Keratinocyte (primary cell): ENCODE results near the gene RNF44. TPM values are rescaled to one million over a fixed set of nuclear protein-coding genes. Genes with fewer than 3 reads are reported as not detected.

Source experiments
- DNase-seq: peaks from one replicate; pipeline ENCODE4 v3.0.0-alpha.2; 2011; ENCODE audit warnings: low read depth, missing footprints, low spot score
- FAIRE-seq: peaks from 2 replicates; lab custom pipeline; 2011; peaks lifted over from hg19 to GRCh38; lab: Jason Lieb, UNC
- H2AFZ ChIP-seq: 2 replicates; pipeline ENCODE4 v1.6.0; 2012; ENCODE audit warnings: low read length, control low read depth, inconsistent platforms; ENCODE audit not compliant: control insufficient read depth
- H3K27ac ChIP-seq: 2 replicates; pipeline ENCODE4 v1.5.1; 2011; ENCODE audit warnings: low read length; ENCODE audit not compliant: control insufficient read depth, insufficient read depth
- H3K27me3 ChIP-seq: 3 replicates; pipeline ENCODE4 v1.6.0; 2011; ENCODE audit warnings: low read length; ENCODE audit not compliant: control insufficient read depth, insufficient read depth; ENCODE audit errors: extremely low read depth
- H3K36me3 ChIP-seq, 2 experiments: 2 replicates in 1 of 2; 3 replicates in 1 of 2; pipeline ENCODE4 v1.5.1; 2011; ENCODE audit warnings: low read length in 2 of 2, mild to moderate bottlenecking in 1 of 2; ENCODE audit not compliant: control insufficient read depth in 2 of 2, insufficient read depth in 2 of 2; ENCODE audit errors: extremely low read depth in 1 of 2
- H3K4me1 ChIP-seq: 3 replicates; pipeline ENCODE4 v1.5.1; 2011; ENCODE audit warnings: low read length; ENCODE audit not compliant: control insufficient read depth, insufficient read depth; ENCODE audit errors: extremely low read depth
- H3K4me2 ChIP-seq: 3 replicates; pipeline ENCODE4 v1.6.0; 2011; ENCODE audit warnings: low read depth, low read length; ENCODE audit not compliant: control insufficient read depth, insufficient read depth; ENCODE audit errors: extremely low read depth
- H3K4me3 ChIP-seq, 3 experiments: fragments of 200-600 bp in 1 of 3; sonication (generic) in 1 of 3; 2 replicates in 2 of 3; 3 replicates in 1 of 3; pipeline ENCODE4 v1.5.1; 2011 to 2016; ENCODE audit warnings: low read length in 3 of 3, mild to moderate bottlenecking in 3 of 3, control low read depth in 2 of 3, inconsistent platforms in 1 of 3, low read depth in 1 of 3, mixed read lengths in 1 of 3, mixed run types in 1 of 3, moderate library complexity in 1 of 3; ENCODE audit not compliant: control insufficient read depth in 2 of 3, insufficient read depth in 2 of 3; ENCODE audit errors: extremely low read depth in 1 of 3
- H3K79me2 ChIP-seq: 2 replicates; pipeline ENCODE4 v1.6.0; 2012; ENCODE audit warnings: low read length; ENCODE audit not compliant: control insufficient read depth, insufficient read depth
- H3K9ac ChIP-seq: 3 replicates; pipeline ENCODE4 v1.6.0; 2011; ENCODE audit warnings: low read length; ENCODE audit not compliant: control insufficient read depth, insufficient read depth; ENCODE audit errors: extremely low read depth
- H3K9me1 ChIP-seq: 3 replicates; pipeline ENCODE4 v1.6.0; 2011; ENCODE audit warnings: low read length; ENCODE audit not compliant: control insufficient read depth, insufficient read depth; ENCODE audit errors: extremely low read depth
- H3K9me3 ChIP-seq: 2 replicates; pipeline ENCODE4 v1.5.1; 2012; ENCODE audit warnings: low read depth, low read length; ENCODE audit not compliant: control insufficient read depth
- H4K20me1 ChIP-seq: 3 replicates; pipeline ENCODE4 v1.6.0; 2011; ENCODE audit warnings: low read length; ENCODE audit not compliant: control insufficient read depth, insufficient read depth; ENCODE audit errors: extremely low read depth
- EZH2 ChIP-seq: IDR thresholded peaks from one replicate; pipeline ENCODE4 v1.6.1; 2012; ENCODE audit warnings: inconsistent platforms, mild to moderate bottlenecking, low read length, moderate library complexity
- dilution Hi-C: fragments of 300-500 bp; cut with MboI; formaldehyde crosslinking; loops from one replicate; pipeline ENCODE4 v1.7.0; 2020; ENCODE audit warnings: low sequenced_read_pairs; ENCODE audit not compliant: extremely low pct_ligation_motif_present
- polyA plus RNA-seq, 5 experiments: library from polyadenylated mRNA; depleted of rRNA in 3 of 5; stranded (reverse) in 3 of 5; stranded (forward) in 1 of 5; unstranded in 1 of 5; fragments of >200 nt; gene quantifications; 1 replicate in 1 of 5; 2 replicates in 3 of 5; 3 replicates in 1 of 5; pipeline versions ENCODE4 v1.2.1 to v1.2.3, GENCODE V29; 2011 to 2012; ENCODE audit warnings: missing spikeins in 2 of 5, low read depth in 1 of 5, low replicate concordance in 1 of 5
- TF ChIP-seq, protein P1 (sequence below), 3 experiments: IDR thresholded peaks in 1 of 3; conservative IDR thresholded peaks in 1 of 3; optimal IDR thresholded peaks in 1 of 3; 2 replicates in 2 of 3; 3 replicates in 1 of 3; pipeline versions ENCODE3 to v1.5.1; 2011; ENCODE audit warnings: low read length in 3 of 3, mild to moderate bottlenecking in 3 of 3, moderate library complexity in 2 of 3, control low read depth in 1 of 3, inconsistent platforms in 1 of 3; ENCODE audit not compliant: insufficient read depth in 2 of 3; ENCODE audit errors: extremely low read depth in 1 of 3

The RNF44 gene
- polyA plus RNA-seq, 1 donor (not counting 4 experiments of a cell fraction or from before 2014, with no cell fraction given): 5.3 TPM

DNA sequence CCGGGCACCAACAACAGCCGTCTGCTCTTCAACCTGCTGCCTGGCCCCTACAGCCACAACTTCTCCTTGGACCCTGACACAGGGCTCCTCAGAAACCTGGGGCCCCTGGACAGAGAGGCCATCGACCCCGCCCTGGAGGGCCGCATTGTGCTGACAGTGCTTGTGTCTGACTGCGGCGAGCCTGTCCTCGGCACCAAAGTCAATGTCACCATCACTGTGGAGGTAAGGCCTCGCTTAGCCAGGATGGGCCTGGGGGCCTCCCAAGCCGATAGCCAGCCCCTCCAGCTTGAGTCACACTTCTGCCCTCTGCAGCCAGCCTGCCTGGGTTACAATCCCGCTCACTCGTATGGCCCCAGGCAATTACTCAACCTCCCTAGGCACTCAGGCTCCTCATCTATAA, 44.2 kb upstream of the RNF44 start:
- Histone ChIP-seq H3K4me3 (no peak overlapping the region), H4K20me1 (no peaks in the 10 kb centered on the region), H3K9me1 (no peaks in the 10 kb centered on the region), H3K4me2 (no peak overlapping the region), H3K79me2 (no peaks in the 10 kb centered on the region), H3K27me3 (no peaks in the 10 kb centered on the region), H3K9ac (no peak overlapping the region), H3K4me1 (no peaks in the 10 kb centered on the region), H3K36me3 (no peaks in the 10 kb centered on the region), H2AFZ (no peak overlapping the region), H3K9me3 (peaks cover 7% of the 10 kb centered on the region), H3K27ac (no peak overlapping the region)
- DNase-seq (no peak), FAIRE-seq (no peak)
- TF ChIP-seq, protein P1, sequence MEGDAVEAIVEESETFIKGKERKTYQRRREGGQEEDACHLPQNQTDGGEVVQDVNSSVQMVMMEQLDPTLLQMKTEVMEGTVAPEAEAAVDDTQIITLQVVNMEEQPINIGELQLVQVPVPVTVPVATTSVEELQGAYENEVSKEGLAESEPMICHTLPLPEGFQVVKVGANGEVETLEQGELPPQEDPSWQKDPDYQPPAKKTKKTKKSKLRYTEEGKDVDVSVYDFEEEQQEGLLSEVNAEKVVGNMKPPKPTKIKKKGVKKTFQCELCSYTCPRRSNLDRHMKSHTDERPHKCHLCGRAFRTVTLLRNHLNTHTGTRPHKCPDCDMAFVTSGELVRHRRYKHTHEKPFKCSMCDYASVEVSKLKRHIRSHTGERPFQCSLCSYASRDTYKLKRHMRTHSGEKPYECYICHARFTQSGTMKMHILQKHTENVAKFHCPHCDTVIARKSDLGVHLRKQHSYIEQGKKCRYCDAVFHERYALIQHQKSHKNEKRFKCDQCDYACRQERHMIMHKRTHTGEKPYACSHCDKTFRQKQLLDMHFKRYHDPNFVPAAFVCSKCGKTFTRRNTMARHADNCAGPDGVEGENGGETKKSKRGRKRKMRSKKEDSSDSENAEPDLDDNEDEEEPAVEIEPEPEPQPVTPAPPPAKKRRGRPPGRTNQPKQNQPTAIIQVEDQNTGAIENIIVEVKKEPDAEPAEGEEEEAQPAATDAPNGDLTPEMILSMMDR (optimal IDR thresholded peaks at IDR 0.05 in 1 of 3, IDR thresholded peaks at IDR 0.05 in 1 of 3, conservative IDR thresholded peaks at IDR 0.05 in 1 of 3; ENCODE audit: extremely low read depth in 1 of 3, insufficient read depth in 2 of 3, low read length in 3 of 3): no peak
- TF ChIP-seq EZH2: no peak
- dilution Hi-C loops: no loop called here

- H3K27me3 ChIP-seq: no peaks in the 10 kb centered on the region
- DNase-seq: no peak
- H3K9ac ChIP-seq: no peak overlapping the region
- no peaks in the 10 kb centered on the region for H3K36me3 ChIP-seq
- H3K27ac ChIP-seq: no peak overlapping the region
- H4K20me1 ChIP-seq: no peaks in the 10 kb centered on the region
- H3K9me1 ChIP-seq: no peaks in the 10 kb centered on the region
- no peaks in the 10 kb centered on the region for H3K9me3 ChIP-seq
- H3K4me3 ChIP-seq: no peak overlapping the region
- no peak overlapping the region for H2AFZ ChIP-seq
- dilution Hi-C loops: no loop called here
- TF ChIP-seq EZH2: no peak
- TF ChIP-seq, protein P1 (optimal IDR thresholded peaks at IDR 0.05 in 1 of 3, IDR thresholded peaks at IDR 0.05 in 1 of 3, conservative IDR thresholded peaks at IDR 0.05 in 1 of 3; ENCODE audit: extremely low read depth in 1 of 3, insufficient read depth in 2 of 3, low read length in 3 of 3): no peak
- no peak for FAIRE-seq
- H3K4me1 ChIP-seq: no peaks in the 10 kb centered on the region
- H3K4me2 ChIP-seq: no peak overlapping the region
- H3K79me2 ChIP-seq: no peaks in the 10 kb centered on the region
These were observed 42.1 kb upstream of the RNF44 start for GRCh38 chr5:176579323-176579722.
